GM18861 (cell line): ENCODE results near the gene PILRB.
"Not testable (repeated sequence)": the region's sequence is repeated elsewhere in the genome, so short reads cannot be mapped to it uniquely, and the experiment has no call there.

Experiments used
- ATAC-seq: cut with Tn5 transposase; IDR thresholded peaks from one replicate; pipeline ENCODE4 v1.9.1; 2021; ENCODE audit not compliant: unreplicated experiment

The PILRB gene

DNA sequence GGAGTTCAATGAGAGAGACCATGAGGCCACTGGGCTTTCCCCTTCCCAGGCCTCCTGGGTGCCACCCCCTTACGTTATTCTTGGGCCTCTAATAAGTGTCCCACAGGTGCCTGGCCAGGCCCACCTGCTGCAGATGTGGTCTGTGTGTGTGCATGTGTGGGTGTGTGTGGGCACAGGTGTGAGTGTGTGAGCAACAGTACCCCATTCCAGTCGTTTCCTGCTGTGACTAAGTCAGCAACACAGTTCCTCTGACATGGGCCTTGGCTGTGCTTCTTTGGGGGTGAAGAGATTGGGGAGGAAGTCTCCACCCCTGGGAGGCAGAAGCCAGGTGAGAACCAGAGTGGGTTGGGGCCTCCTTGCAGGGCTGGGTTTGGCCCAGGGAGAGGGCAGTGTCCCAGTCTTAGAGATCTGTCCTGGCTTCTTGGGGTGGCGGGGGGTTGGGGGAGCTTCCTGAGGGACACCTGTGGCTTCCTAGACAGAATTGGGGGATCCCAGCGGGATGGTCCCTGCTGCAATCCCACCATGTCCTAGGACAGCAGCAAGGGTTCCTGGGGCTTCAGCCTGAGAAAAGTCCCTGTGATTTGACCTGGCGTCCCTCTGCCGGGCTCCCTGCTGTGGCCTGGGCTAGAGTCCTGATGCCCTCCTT, 4.1 kb upstream of the PILRB start:
- ATAC-seq, result no peak

GRCh38 chr7:100356416-100357068, 1.4 kb upstream of the PILRB start:
- ATAC-seq, result no peak

DNA sequence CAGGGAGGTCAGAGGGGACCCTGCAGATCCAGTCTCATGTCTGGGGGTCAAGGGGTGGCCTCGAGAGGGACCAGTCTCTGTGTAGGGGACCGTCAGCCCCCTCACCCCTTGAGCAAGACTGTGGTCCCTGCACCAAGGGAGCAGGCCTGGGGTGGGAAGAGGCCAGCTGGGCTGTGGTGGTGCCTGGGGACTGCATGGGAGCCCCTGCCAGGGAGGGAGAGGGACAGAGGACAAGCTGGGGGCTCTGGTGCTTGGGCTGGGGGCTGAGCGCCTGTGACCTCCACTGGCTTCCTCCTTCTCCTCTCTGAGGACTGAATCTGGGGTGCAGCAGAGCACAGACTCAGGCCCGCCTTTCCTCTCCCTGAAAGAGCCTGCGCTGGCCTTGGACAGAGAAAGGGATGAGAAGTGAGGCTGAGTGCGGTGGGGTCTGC, 771 bp upstream of the PILRB start:
- no peak for ATAC-seq

- no peak for ATAC-seq
Measured at GRCh38 chr7:100358857-100359212, 918 bp downstream of the PILRB start.

DNA sequence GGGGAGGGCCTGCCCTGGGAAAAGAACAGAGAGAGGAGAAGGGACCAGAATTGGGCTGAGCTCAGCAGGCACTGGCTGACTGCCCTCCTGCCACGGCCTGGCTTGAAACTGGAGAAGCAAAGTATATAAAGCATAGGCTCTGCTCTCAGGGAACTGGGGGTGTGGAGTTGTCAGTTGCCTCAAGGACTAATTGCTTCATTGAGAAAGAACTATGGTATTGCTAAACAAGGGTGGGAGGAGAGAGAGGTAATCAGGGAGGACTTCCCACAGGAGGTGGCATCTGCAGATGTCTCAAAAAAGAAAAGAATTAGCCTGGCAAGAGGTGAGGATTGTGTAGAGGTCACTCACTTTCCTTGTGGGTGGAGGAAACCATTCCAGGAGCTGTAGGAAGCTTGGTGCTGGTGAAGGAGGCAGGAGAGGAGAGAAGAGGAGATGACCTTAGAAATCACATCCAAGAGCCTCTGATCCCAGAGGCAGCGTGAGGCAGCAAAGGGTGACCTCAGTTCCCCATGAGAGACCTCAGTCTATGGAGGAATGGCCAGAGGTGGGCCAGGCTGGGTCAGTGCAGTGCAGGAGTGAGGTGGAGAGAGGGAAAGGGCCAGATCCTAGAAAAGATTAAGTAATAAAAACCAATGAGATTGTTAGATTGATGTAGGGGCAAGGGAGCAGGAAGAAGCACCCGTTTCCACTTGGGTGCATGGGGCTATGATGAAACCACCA, 2.4 kb downstream of the PILRB start:
- no peak for ATAC-seq

DNA sequence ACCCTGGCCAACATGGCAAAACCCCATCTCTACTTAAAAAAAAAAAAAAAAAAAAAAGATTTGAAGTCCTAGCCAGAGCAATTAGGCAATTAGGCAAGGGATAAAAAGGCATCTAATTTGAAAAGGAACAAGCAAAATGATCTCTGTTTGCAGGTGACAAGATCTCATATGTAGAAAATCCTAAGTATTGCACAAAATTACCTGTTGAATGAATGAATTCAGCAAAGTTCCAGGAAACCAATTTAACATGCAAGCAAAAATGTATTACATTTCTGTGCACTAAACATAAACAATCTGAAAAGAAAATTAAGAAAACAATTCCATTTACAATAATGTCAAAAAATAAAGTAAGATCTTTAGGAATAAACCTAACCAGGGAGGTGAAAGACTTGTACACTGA, 5.2 kb downstream of the PILRB start:
- ATAC-seq, result no peak

GRCh38 chr7:100363797-100364196, 5.9 kb downstream of the PILRB start:
- not testable (repeated sequence) for ATAC-seq

- ATAC-seq, result no peak
Measured at GRCh38 chr7:100364480-100364879, 6.6 kb downstream of the PILRB start.

DNA sequence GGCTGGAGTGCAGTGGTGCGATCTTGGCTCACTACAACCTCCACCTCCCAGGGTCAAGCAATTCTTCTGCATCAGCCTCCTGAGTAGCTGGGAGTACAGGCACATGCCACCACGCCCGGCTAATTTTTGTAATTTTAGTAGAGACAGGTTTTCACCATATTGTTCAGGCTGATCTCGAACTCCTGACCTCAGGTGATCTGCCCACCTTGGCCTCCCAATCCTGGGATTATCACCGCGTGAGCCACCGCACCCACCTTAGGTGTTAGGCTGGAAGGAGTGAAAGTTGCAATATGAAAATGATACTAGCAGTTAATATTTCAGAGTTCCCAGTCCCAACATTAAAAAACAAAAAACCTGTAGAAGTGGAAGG, 8.1 kb downstream of the PILRB start:
- ATAC-seq, result not testable (repeated sequence)

GRCh38 chr7:100366411-100367250, 8.7 kb downstream of the PILRB start:
- ATAC-seq, result no peak

- no peak for ATAC-seq
Measured at GRCh38 chr7:100367251-100367620, 9.3 kb downstream of the PILRB start.

DNA sequence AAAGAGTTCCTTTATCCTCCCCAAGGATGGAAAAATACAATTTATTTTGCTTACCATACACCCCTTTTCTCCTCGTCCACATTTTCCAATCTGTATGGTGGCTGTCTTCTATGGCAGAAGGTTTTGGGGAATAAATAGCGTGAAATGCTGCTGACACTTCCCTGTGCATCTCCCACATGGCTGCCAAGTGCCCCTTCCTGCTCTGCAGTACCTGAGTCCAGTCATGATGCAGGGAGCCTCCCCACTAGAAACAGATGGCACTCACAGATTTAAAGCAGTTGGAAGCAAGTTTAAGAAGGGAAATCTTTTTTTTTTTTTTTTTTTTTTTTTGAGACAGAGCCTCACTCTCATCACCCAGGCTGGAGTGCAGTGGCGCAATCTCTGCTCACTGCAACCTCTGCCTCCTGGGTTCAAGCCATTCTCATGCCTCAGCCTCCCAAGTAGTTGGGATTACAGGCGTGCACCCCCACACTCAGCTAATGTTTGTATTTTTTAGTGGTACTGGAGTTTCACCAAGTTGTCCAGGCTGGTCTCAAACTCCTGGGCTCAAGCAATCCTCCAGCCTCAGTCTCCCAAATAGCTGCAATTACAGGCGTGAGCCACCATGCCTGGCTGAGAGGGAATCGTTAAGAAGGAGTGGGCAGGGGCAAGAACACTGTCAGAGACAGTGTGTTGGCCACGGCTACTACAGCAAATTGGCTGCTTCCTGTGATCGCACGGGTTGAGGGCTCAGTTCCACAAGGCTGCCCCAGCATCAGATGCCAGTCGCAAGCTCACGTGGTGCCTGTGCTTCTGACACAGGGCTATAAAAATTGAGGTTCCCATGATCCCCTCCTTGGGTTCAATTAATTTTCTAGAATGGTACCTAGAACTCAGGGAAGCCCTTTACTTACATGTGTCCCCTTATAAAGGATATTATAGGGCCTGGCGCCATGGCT, 10.0 kb downstream of the PILRB start:
- ATAC-seq, result no peak

DNA sequence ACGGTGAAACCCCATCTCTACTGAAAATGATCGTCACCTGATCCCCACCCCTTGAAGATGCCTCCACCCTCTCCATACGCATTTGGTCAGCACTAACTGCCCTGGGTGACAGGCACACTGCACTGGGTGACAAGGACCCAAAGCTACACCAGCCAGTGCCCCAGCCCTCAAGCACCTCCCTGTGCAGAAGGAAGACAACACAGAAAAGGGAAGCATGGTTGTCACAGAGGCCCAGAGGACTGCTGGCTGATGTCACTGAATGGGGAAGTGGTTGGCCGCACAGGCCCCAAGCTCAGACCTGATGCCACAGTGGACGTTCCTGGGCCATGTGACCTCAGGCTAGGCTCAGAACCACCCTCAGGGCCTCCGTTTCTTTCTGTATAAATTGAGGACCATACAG, 11.2 kb downstream of the PILRB start:
- ATAC-seq, result peak; percentile 56

GRCh38 chr7:100370303-100370702, 12.4 kb downstream of the PILRB start:
- no peak for ATAC-seq

GRCh38 chr7:100370746-100371145, 12.8 kb downstream of the PILRB start:
- ATAC-seq, result no peak

DNA sequence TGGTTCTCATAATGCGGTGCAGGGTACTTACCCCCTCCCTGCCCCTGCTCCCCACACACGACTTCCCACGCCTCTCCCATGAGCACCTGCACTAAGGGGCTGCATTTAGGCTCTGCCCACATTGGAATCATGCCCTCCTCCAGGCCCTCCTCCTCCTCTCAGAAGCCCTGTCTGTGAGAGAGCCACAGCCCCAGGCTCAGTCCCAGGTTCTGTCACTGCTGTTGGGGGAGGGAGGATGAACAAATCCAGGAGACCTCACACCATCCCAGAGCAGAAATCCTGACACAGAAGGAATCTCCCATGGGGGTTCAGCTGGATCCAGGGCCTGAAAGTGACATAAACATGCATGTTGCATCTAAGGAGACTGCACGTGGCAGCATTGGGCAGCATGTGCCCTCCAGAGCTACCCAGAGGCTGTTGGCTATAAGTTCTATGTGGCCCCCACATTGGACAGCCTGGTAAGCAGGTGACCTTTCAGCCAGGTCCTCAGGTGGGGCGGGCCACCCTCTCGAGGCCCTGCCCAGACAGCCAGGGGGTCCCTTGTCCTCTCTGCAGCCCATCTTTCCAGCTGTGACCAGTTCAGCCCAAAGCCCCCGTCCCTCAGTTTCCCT, 13.7 kb downstream of the PILRB start:
- no peak for ATAC-seq

- ATAC-seq, result no peak
Measured at GRCh38 chr7:100372256-100372655, 14.3 kb downstream of the PILRB start.

- ATAC-seq, result no peak
Measured at GRCh38 chr7:100372694-100373093, 14.8 kb downstream of the PILRB start.

GRCh38 chr7:100373261-100373831, 15.4 kb downstream of the PILRB start, which contains the start of gene PILRA:
TSS of gene PILRA (plus strand) at chr7:100373487. CDS start at chr7:100373657, 170 bp downstream.
- ATAC-seq, result no peak
